Neural crest cell (in vitro differentiated cells): Measurements from ENCODE around the gene MPP2. TPM values are rescaled to one million over a fixed set of nuclear protein-coding genes. Genes with fewer than 3 reads are reported as not detected.

Source experiments
- DNase-seq: peaks from one replicate; pipeline ENCODE4 v3.0.0; 2021; ENCODE audit warnings: low read depth, mixed read lengths, low spot score
- H3K27ac Mint-ChIP-seq: one replicate; pipeline ENCODE4 v1.8.0; 2021; ENCODE audit warnings: mild to moderate bottlenecking, mixed read lengths; ENCODE audit not compliant: unreplicated experiment
- H3K27me3 Mint-ChIP-seq: 2 replicates; pipeline ENCODE4 v1.8.0; 2021; ENCODE audit warnings: low read depth, mild to moderate bottlenecking, mixed read lengths
- H3K36me3 Mint-ChIP-seq: 2 replicates; pipeline ENCODE4 v1.8.0; 2021; ENCODE audit warnings: low read depth, mild to moderate bottlenecking, mixed read lengths
- H3K4me1 Mint-ChIP-seq: 2 replicates; pipeline ENCODE4 v1.8.0; 2021; ENCODE audit warnings: mixed read lengths
- H3K4me3 Mint-ChIP-seq: one replicate; pipeline ENCODE4 v1.8.0; 2021; ENCODE audit warnings: mild to moderate bottlenecking, mixed read lengths
- H3K9me3 Mint-ChIP-seq: 2 replicates; pipeline ENCODE4 v1.8.0; 2021; ENCODE audit warnings: mixed read lengths
- total RNA-seq: library from RNA; stranded (reverse); gene quantifications from 2 replicates; pipeline ENCODE4 v1.2.1, GENCODE V29; 2021
- TF ChIP-seq, protein P1 (sequence below): fragments of 200-600 bp; sonication (generic); conservative IDR thresholded peaks from 2 replicates; pipeline ENCODE4 v1.5.0; 2021; ENCODE audit warnings: antibody characterized with exemption, mild to moderate bottlenecking

The MPP2 gene
- total RNA-seq, 1 donor from 2014 or later: 29.8 TPM

DNA sequence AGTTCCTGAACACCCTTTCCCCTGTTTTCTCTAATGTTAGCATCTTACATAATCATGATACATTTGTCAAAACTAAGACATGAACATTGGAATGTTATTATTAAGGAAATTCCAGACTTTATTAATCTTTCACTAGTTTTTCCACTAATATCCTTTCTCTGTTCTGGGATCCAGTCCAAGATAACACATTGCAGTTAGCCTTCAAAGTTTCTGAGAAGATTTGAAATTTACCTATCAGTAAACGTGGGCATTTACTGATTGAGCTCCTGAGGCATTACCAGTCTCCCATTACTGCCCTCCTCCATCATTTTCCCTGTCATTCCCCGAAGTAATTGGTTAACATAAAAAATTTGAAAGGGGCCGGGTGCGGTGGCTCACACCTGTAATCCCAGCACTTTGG lies 66.1 kb downstream of the MPP2 start:
- TF ChIP-seq, protein P1, sequence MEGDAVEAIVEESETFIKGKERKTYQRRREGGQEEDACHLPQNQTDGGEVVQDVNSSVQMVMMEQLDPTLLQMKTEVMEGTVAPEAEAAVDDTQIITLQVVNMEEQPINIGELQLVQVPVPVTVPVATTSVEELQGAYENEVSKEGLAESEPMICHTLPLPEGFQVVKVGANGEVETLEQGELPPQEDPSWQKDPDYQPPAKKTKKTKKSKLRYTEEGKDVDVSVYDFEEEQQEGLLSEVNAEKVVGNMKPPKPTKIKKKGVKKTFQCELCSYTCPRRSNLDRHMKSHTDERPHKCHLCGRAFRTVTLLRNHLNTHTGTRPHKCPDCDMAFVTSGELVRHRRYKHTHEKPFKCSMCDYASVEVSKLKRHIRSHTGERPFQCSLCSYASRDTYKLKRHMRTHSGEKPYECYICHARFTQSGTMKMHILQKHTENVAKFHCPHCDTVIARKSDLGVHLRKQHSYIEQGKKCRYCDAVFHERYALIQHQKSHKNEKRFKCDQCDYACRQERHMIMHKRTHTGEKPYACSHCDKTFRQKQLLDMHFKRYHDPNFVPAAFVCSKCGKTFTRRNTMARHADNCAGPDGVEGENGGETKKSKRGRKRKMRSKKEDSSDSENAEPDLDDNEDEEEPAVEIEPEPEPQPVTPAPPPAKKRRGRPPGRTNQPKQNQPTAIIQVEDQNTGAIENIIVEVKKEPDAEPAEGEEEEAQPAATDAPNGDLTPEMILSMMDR: no peak
- no peaks in the 10 kb centered on the region for H3K36me3 Mint-ChIP-seq

GRCh38 chr17:43840814-43841213 lies 66.5 kb downstream of the MPP2 start:
- Mint-ChIP-seq H3K4me1 (peaks cover 5% of the 10 kb centered on the region), H3K9me3 (no peaks in the 10 kb centered on the region), H3K27me3 (peaks cover 22% of the 10 kb centered on the region), H3K36me3 (no peaks in the 10 kb centered on the region), H3K4me3 (no peak overlapping the region), H3K27ac (no peak overlapping the region)
- TF ChIP-seq, protein P1: peak; percentile 43
- no peak for DNase-seq

More for the DNA sequence above, 66.1 kb downstream of the MPP2 start:
- no peak overlapping the region for H3K27ac Mint-ChIP-seq
- peaks cover 9% of the 10 kb centered on the region for H3K4me1 Mint-ChIP-seq
- peaks cover 22% of the 10 kb centered on the region for H3K27me3 Mint-ChIP-seq
- no peak overlapping the region for H3K4me3 Mint-ChIP-seq
- no peaks in the 10 kb centered on the region for H3K9me3 Mint-ChIP-seq
- no peak for DNase-seq

GRCh38 chr17:43839670-43840108 lies 67.6 kb downstream of the MPP2 start:
- Mint-ChIP-seq H3K36me3 (no peaks in the 10 kb centered on the region), H3K27ac (no peak overlapping the region), H3K4me1 (peaks cover 5% of the 10 kb centered on the region), H3K27me3 (peaks cover 22% of the 10 kb centered on the region), H3K4me3 (no peak overlapping the region), H3K9me3 (no peaks in the 10 kb centered on the region)
- TF ChIP-seq, protein P1: no peak
- no peak for DNase-seq

DNA sequence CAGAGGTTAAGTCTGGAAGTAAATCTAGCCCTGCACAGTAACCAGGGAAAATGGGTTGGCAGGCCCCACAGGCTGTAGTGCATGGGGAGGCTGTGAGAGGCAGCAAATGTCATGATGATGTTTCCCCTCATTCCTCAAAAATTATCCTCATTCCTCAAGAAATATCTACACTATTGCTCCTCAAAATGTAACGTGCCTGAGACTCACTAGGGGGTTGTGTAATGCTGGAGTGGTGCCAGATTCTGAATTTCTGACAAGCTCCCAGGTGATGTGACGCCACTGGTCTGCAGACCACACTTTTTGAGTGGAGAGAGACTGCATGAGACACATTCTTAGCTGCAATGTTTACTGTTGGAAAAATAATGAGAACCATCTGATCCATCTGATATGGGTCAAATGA lies 73.2 kb downstream of the MPP2 start:
- H3K36me3 Mint-ChIP-seq: no peaks in the 10 kb centered on the region
- H3K9me3 Mint-ChIP-seq: no peaks in the 10 kb centered on the region
- TF ChIP-seq, protein P1: no peak
- peaks cover 33% of the 10 kb centered on the region for H3K4me1 Mint-ChIP-seq
- H3K27me3 Mint-ChIP-seq: peaks cover 16% of the 10 kb centered on the region
- no peak for DNase-seq
- no peak overlapping the region for H3K27ac Mint-ChIP-seq
- H3K4me3 Mint-ChIP-seq: peak overlapping the region; percentile 91

DNA sequence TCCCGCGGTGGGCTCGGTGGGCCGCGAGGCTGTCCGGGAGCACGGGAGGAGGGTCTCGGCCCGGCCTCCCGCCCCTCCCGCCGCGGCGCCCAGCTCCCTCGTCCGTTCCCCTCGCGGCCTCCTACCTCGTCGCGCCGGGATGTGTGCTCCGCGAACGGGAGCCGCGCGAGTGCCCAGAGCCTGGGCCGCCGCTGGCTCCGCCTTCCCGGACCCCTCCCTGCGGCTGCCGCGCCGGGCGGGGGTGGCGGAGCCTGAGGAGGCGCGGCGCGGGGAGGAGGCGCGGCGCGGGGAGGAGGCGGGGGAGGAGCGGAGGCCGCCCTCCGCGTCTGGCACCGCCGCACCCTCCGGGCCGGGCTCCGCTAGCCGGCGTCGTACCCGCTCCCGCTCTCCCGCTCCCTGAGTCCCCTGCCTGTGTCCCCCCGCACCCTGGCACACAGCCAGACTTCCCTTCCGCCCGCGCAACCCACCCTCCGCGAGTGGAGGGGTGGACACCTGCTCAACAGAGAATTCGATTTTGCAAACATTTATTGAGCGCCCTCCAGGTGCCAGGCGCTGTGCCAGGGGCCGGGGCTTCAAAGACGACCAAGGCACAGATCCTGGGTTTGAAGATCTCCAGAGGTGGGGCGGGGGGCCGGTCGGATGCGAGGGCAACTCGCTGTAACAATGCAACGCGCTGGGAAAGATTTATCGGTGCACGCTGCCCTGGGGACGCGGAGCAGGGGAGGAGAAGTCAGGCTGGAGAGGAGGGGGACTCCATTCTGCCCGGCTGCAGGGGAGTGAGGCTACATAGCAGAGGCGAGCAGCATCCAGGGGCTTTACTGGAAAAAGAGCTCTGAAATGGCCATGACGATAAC lies 74.1 kb downstream of the MPP2 start, which contains the start of gene MPP3:
Gene MPP3 (minus strand): TSS at position 171 of the 854 bp plus-strand sequence. CDS start 1,240 bp downstream, outside the sequence.
- TF ChIP-seq, protein P1: no peak
- H3K4me3 Mint-ChIP-seq: peak within 1 kb of the TSS; percentile 91
- H3K36me3 Mint-ChIP-seq: no peaks in the 10 kb centered on the region
- H3K9me3 Mint-ChIP-seq: no peaks in the 10 kb centered on the region
- H3K27ac Mint-ChIP-seq: peak within 1 kb of the TSS; percentile 67
- peaks cover 16% of the 10 kb centered on the region for H3K27me3 Mint-ChIP-seq
- DNase-seq: peak; percentile 34
- peaks cover 39% of the 10 kb centered on the region for H3K4me1 Mint-ChIP-seq
